H9 (cell line): ENCODE data around the gene MIAT. TPM values are rescaled to one million over a fixed set of nuclear protein-coding genes. Genes with fewer than 3 reads are reported as not detected.

Experiments
- DNase-seq: peaks from one replicate; pipeline ENCODE4 v3.0.0-alpha.2; 2017
- H2AFZ ChIP-seq: one replicate; pipeline ENCODE4 v1.6.1; 2013; ENCODE audit warnings: mild to moderate bottlenecking, low read length, control low read depth, moderate library complexity
- H2AK5ac ChIP-seq: 2 replicates; pipeline ENCODE4 v1.6.1; 2013; ENCODE audit warnings: low read length, control low read depth, mixed read lengths; ENCODE audit not compliant: insufficient read length
- H2BK120ac ChIP-seq: one replicate; pipeline ENCODE4 v1.6.1; 2013; ENCODE audit warnings: low read depth, mild to moderate bottlenecking, low read length, control low read depth, inconsistent platforms; ENCODE audit not compliant: poor library complexity, severe bottlenecking
- H2BK12ac ChIP-seq: 2 replicates; pipeline ENCODE4 v1.6.1; 2013; ENCODE audit warnings: low read length, control low read depth, mixed read lengths, low read depth; ENCODE audit not compliant: insufficient read length
- H2BK15ac ChIP-seq: 2 replicates; pipeline ENCODE4 v1.6.1; 2013; ENCODE audit warnings: low read depth, low read length, control low read depth
- H2BK20ac ChIP-seq: one replicate; pipeline ENCODE4 v1.6.1; 2013; ENCODE audit warnings: low read depth, mild to moderate bottlenecking, low read length, control low read depth, inconsistent platforms; ENCODE audit not compliant: poor library complexity, severe bottlenecking
- H2BK5ac ChIP-seq: 2 replicates; pipeline ENCODE4 v1.6.1; 2013; ENCODE audit warnings: low read length, control low read depth, mixed read lengths; ENCODE audit not compliant: insufficient read length
- H3K14ac ChIP-seq: 2 replicates; pipeline ENCODE4 v1.6.1; 2013; ENCODE audit warnings: low read length, control low read depth; ENCODE audit not compliant: insufficient read depth
- H3K18ac ChIP-seq: 2 replicates; pipeline ENCODE4 v1.6.1; 2013; ENCODE audit warnings: low read depth, mild to moderate bottlenecking, mixed read lengths, low read length, control low read depth; ENCODE audit not compliant: insufficient read length
- H3K23ac ChIP-seq: 2 replicates; pipeline ENCODE4 v1.6.1; 2013; ENCODE audit warnings: low read length, control low read depth, mixed read lengths, low read depth; ENCODE audit not compliant: insufficient read length
- H3K23me2 ChIP-seq: 2 replicates; pipeline ENCODE4 v1.6.1; 2013; ENCODE audit warnings: low read depth, mild to moderate bottlenecking, mixed read lengths, low read length, control low read depth; ENCODE audit not compliant: insufficient read length, poor library complexity, severe bottlenecking
- H3K27ac ChIP-seq: 2 replicates; pipeline ENCODE4 v1.5.1; 2013; ENCODE audit warnings: low read length, control low read depth, mixed read lengths, low read depth; ENCODE audit not compliant: insufficient read length
- H3K27me3 ChIP-seq: 2 replicates; pipeline ENCODE4 v1.6.1; 2013; ENCODE audit warnings: low read length, control low read depth, inconsistent platforms; ENCODE audit not compliant: insufficient read depth
- H3K4ac ChIP-seq: 2 replicates; pipeline ENCODE4 v1.6.1; 2013; ENCODE audit warnings: low read depth, mild to moderate bottlenecking, control low read depth, inconsistent platforms, low read length, moderate library complexity
- H3K4me1 ChIP-seq: 2 replicates; pipeline ENCODE4 v1.6.1; 2013; ENCODE audit warnings: low read length, control low read depth, inconsistent platforms; ENCODE audit not compliant: insufficient read depth
- H3K4me2 ChIP-seq: 2 replicates; pipeline ENCODE4 v1.6.1; 2013; ENCODE audit warnings: low read length, control low read depth, mixed read lengths; ENCODE audit not compliant: insufficient read length, insufficient read depth
- H3K56ac ChIP-seq: 2 replicates; pipeline ENCODE4 v1.6.1; 2013; ENCODE audit warnings: low read depth, mild to moderate bottlenecking, mixed read lengths, low read length, control low read depth; ENCODE audit not compliant: insufficient read length
- H3K79me1 ChIP-seq: 2 replicates; pipeline ENCODE4 v1.6.1; 2013; ENCODE audit warnings: low read depth, mild to moderate bottlenecking, moderate library complexity, low read length, control low read depth, inconsistent platforms; ENCODE audit not compliant: insufficient read depth, poor library complexity, severe bottlenecking
- H3K79me2 ChIP-seq: 2 replicates; pipeline ENCODE4 v1.6.1; 2013; ENCODE audit warnings: low read length, control low read depth, inconsistent platforms; ENCODE audit not compliant: insufficient read depth
- H3K9ac ChIP-seq: 2 replicates; pipeline ENCODE4 v1.6.1; 2013; ENCODE audit warnings: low read length, control low read depth, mixed read lengths; ENCODE audit not compliant: insufficient read length; ENCODE audit errors: extremely low read depth
- H3K9me3 ChIP-seq: one replicate; pipeline ENCODE4 v1.6.1; 2013; ENCODE audit warnings: low read depth, low read length, inconsistent platforms; ENCODE audit not compliant: control insufficient read depth
- H3T11ph ChIP-seq: one replicate; pipeline ENCODE4 v1.6.1; 2013; ENCODE audit warnings: mild to moderate bottlenecking, low read length, control low read depth, inconsistent platforms
- H4K20me1 ChIP-seq: one replicate; pipeline ENCODE4 v1.6.1; 2013; ENCODE audit not compliant: control insufficient read depth, insufficient read length, insufficient read depth
- H4K5ac ChIP-seq: 2 replicates; pipeline ENCODE4 v1.6.1; 2013; ENCODE audit warnings: low read depth, mild to moderate bottlenecking, mixed read lengths, low read length, control low read depth; ENCODE audit not compliant: insufficient read length
- H4K8ac ChIP-seq: replicated peaks from 2 replicates; pipeline ENCODE4 v1.6.1; 2013; ENCODE audit warnings: low read length, control low read depth, mixed read lengths, low read depth; ENCODE audit not compliant: insufficient read length
- H4K91ac ChIP-seq: 2 replicates; pipeline ENCODE4 v1.6.1; 2013; ENCODE audit warnings: low read depth, mild to moderate bottlenecking, moderate library complexity, mixed read lengths, low read length, control low read depth; ENCODE audit not compliant: insufficient read length
- H3K27ac Mint-ChIP-seq, 3 experiments: 2 replicates in 2 of 3; 3 replicates in 1 of 3; pipeline ENCODE4 v1.8.0; 2020 to 2021; ENCODE audit warnings: mixed read lengths in 3 of 3, mild to moderate bottlenecking in 1 of 3, moderate library complexity in 1 of 3
- H3K27me3 Mint-ChIP-seq: 2 replicates; pipeline ENCODE4 v1.8.0; 2021; ENCODE audit warnings: low read depth, mild to moderate bottlenecking, moderate library complexity, mixed read lengths
- H3K36me3 Mint-ChIP-seq, 3 experiments: 2 replicates in 2 of 3; 3 replicates in 1 of 3; pipeline ENCODE4 v1.8.0; 2020 to 2021; ENCODE audit warnings: low read depth in 3 of 3, mixed read lengths in 3 of 3; ENCODE audit not compliant: insufficient read depth in 1 of 3
- H3K4me1 Mint-ChIP-seq, 2 experiments: 2 replicates each; pipeline ENCODE4 v1.8.0; 2020; ENCODE audit warnings: mixed read lengths in 2 of 2
- H3K4me3 Mint-ChIP-seq, 2 experiments: 2 replicates in 1 of 2; 3 replicates in 1 of 2; pipeline ENCODE4 v1.8.0; 2020 to 2021; ENCODE audit warnings: mild to moderate bottlenecking in 2 of 2, mixed read lengths in 2 of 2, moderate library complexity in 1 of 2
- H3K9me3 Mint-ChIP-seq, 2 experiments: 2 replicates in 1 of 2; 3 replicates in 1 of 2; pipeline ENCODE4 v1.8.0; 2020; ENCODE audit warnings: mild to moderate bottlenecking in 2 of 2, mixed read lengths in 2 of 2, moderate library complexity in 1 of 2
- CTCF ChIP-seq: fragments of 200-600 bp; sonication (generic); conservative IDR thresholded peaks from 3 replicates; pipeline ENCODE4 v1.8.0; 2021; ENCODE audit warnings: antibody characterized with exemption, mild to moderate bottlenecking
- WGBS: extraction: QIAGEN DNeasy Blood & Tissue Kit; methylation state at CpG from one replicate; pipeline ENCODE4 v1.1.7; 2013; ENCODE audit warnings: missing lambda C conversion rate, low lambda C conversion rate, mixed read lengths; ENCODE audit not compliant: insufficient read length; ENCODE audit errors: extremely low coverage; 5-methylcytosine and 5-hydroxymethylcytosine counted together
- total RNA-seq: library from RNA; stranded (reverse); gene quantifications from 2 replicates; pipeline ENCODE4 v1.2.1, GENCODE V29; 2021

Gene MIAT
- total RNA-seq, 1 experiment from 2014 or later: 85.6 TPM

- WGBS: no CpG with 5 or more reads among the region's 3 CpGs
- no peaks in the 10 kb centered on the region for H3K27me3 ChIP-seq
Measured at GRCh38 chr22:26722159-26722558, 64.8 kb downstream of the MIAT start.

More at GRCh38 chr22:26722159-26722558, 64.8 kb downstream of the MIAT start:
- H3K9me3 Mint-ChIP-seq: peaks cover 0 to 2% of the 10 kb centered on the region in 2 experiments; a peak in 3 of 5 replicates
- no peak for DNase-seq
- H3K4me1 Mint-ChIP-seq: 0 out of 4 replicates have a peak, but pooled peaks cover 0 to 4% of the 10 kb centered on the region in 2 experiments
- peaks cover 2% of the 10 kb centered on the region; the same call in 1 of the 2 replicates for H3K27me3 Mint-ChIP-seq
- Histone ChIP-seq H2AK5ac (no peak overlapping the region), H3K23me2 (no peaks in the 10 kb centered on the region), H3K9me3 (no peaks in the 10 kb centered on the region), H4K8ac (no peak overlapping the region), H3K27ac (no peak overlapping the region), H2BK5ac (no peak overlapping the region), H4K20me1 (no peaks in the 10 kb centered on the region), H3K9ac (no peak overlapping the region), H3K18ac (no peak overlapping the region), H3T11ph (no peak overlapping the region), H3K14ac (no peak overlapping the region), H4K91ac (no peak overlapping the region), H3K4me1 (no peaks in the 10 kb centered on the region; the same call in 1 of the 2 replicates), H4K5ac (no peak overlapping the region), H2BK15ac (no peak overlapping the region), H3K56ac (no peak overlapping the region), H3K4ac (no peak overlapping the region), H2BK20ac (no peak overlapping the region), H3K79me1 (no peaks in the 10 kb centered on the region), H2BK12ac (no peak overlapping the region), H2BK120ac (no peak overlapping the region), H3K4me2 (no peak overlapping the region), H2AFZ (no peak overlapping the region), H3K23ac (no peak overlapping the region), H3K79me2 (no peaks in the 10 kb centered on the region)
- H3K36me3 Mint-ChIP-seq: peaks cover 2 to 7% (median 6%) of the 10 kb centered on the region in 3 experiments; a peak in 5 of 7 replicates
- H3K27ac Mint-ChIP-seq: no peak overlapping the region
- H3K4me3 Mint-ChIP-seq: no peak overlapping the region
- no peak for TF ChIP-seq CTCF
